IMR-90 (cell line): Measurements from ENCODE around the gene DDHD1.

Source experiments
- BHLHE40 ChIP-seq: fragments of 150-350 bp; IDR thresholded peaks from 2 replicates; pipeline ENCODE4 v1.6.1; 2016; ENCODE audit warnings: mild to moderate bottlenecking, low read depth, low read length
- CEBPB ChIP-seq: IDR thresholded peaks from 2 replicates; pipeline ENCODE4 v1.6.1; 2012; ENCODE audit warnings: low read depth, low read length, improper control_type of control experiment
- CTCF ChIP-seq: conservative IDR thresholded peaks from 2 replicates; pipeline ENCODE4 v1.5.1; 2012; ENCODE audit warnings: mild to moderate bottlenecking, low read depth, low read length, improper control_type of control experiment
- MAZ ChIP-seq: IDR thresholded peaks from 2 replicates; pipeline ENCODE4 v1.6.1; 2012; ENCODE audit warnings: low read depth, mild to moderate bottlenecking, low read length, improper control_type of control experiment, moderate library complexity, borderline replicate concordance
- POLR2A ChIP-seq: IDR thresholded peaks from 2 replicates; pipeline ENCODE4 v1.6.1; 2012; ENCODE audit warnings: mild to moderate bottlenecking, low read depth, low read length
- RAD21 ChIP-seq: IDR thresholded peaks from 2 replicates; pipeline ENCODE4 v1.6.1; 2012; ENCODE audit warnings: low read length, improper control_type of control experiment
- RFX5 ChIP-seq: IDR thresholded peaks from 2 replicates; pipeline ENCODE4 v1.8.0; 2012; ENCODE audit warnings: low read depth, mild to moderate bottlenecking, low read length, moderate library complexity

- TF ChIP-seq POLR2A: no peak
- TF ChIP-seq RFX5: no peak
- no peak for TF ChIP-seq RAD21
- TF ChIP-seq CTCF: no peak
- no peak for TF ChIP-seq BHLHE40
- TF ChIP-seq MAZ: no peak
- TF ChIP-seq CEBPB: no peak
Measured at GRCh38 chr14:53190938-53191337, 37.8 kb upstream of the DDHD1 start.
